Measurements from ENCODE around the gene LCN10. TPM values are rescaled to one million over a fixed set of nuclear protein-coding genes. Genes with fewer than 3 reads are reported as not detected.
"Not testable (repeated sequence)": the region's sequence is repeated elsewhere in the genome, so short reads cannot be mapped to it uniquely, and the experiment has no call there.

The LCN10 gene
- total RNA-seq, 2 donors from 2014 or later, result 9.3 to 20.1 TPM

GRCh38 chr9:136713550-136713949 lies 29.2 kb downstream of the LCN10 start:
- DNase-seq, result peak; percentile 72
- ATAC-seq, result peak; percentile 7 to 17
- intact Hi-C loops (cut with DNase I), result no loop called here

GRCh38 chr9:136712690-136713544 lies 29.8 kb downstream of the LCN10 start:
- no peak for DNase-seq
- intact Hi-C loops (cut with DNase I), result no loop called here
- ATAC-seq, result peak in 1 of 2 donors; percentile 2

- ATAC-seq (peak; percentile 12 to 28), DNase-seq (no peak)
- intact Hi-C loops (cut with DNase I), result no loop called here
Measured at GRCh38 chr9:136711751-136712689, 30.7 kb downstream of the LCN10 start, which contains the start of gene DIPK1B. TSS of gene DIPK1B (plus strand) at chr9:136712572. CDS start at chr9:136712666, 94 bp downstream.

GRCh38 chr9:136711219-136711648 lies 31.5 kb downstream of the LCN10 start:
- DNase-seq; ATAC-seq; intact Hi-C loops (cut with DNase I): not testable (repeated sequence)

GRCh38 chr9:136710543-136710942 lies 32.2 kb downstream of the LCN10 start:
- DNase-seq, result no peak
- ATAC-seq, result no peak
- intact Hi-C loops (cut with DNase I), result no loop called here

GRCh38 chr9:136709454-136710109 lies 33.2 kb downstream of the LCN10 start:
- DNase-seq (no peak), ATAC-seq (no peak)
- intact Hi-C loops (cut with DNase I), result no loop called here

- no peak for ATAC-seq
- no peak for DNase-seq
- intact Hi-C loops (cut with DNase I), result no loop called here
Measured at GRCh38 chr9:136707849-136708517, 34.8 kb downstream of the LCN10 start.

GRCh38 chr9:136707011-136707410 lies 35.7 kb downstream of the LCN10 start:
- intact Hi-C loops (cut with DNase I), result no loop called here
- no peak for DNase-seq
- no peak for ATAC-seq

GRCh38 chr9:136705564-136705963 lies 37.2 kb downstream of the LCN10 start:
- DNase-seq (no peak), ATAC-seq (no peak)
- intact Hi-C loops (cut with DNase I), result no loop called here

- intact Hi-C loops (cut with DNase I); ATAC-seq; DNase-seq: not testable (repeated sequence)
Measured at GRCh38 chr9:136704741-136705140, 38.0 kb downstream of the LCN10 start.

GRCh38 chr9:136703276-136703860 lies 39.4 kb downstream of the LCN10 start:
- intact Hi-C loops (cut with DNase I), result no loop called here
- ATAC-seq (no peak), DNase-seq (no peak)

GRCh38 chr9:136701668-136702053 lies 41.1 kb downstream of the LCN10 start:
- no peak for DNase-seq
- intact Hi-C loops (cut with DNase I), result no loop called here
- ATAC-seq, result no peak

GRCh38 chr9:136700959-136701667 lies 41.6 kb downstream of the LCN10 start:
- intact Hi-C loops (cut with DNase I), result no loop called here
- ATAC-seq (peak in 1 of 2 donors; percentile 8), DNase-seq (no peak)

GRCh38 chr9:136700304-136700703 lies 42.4 kb downstream of the LCN10 start:
- DNase-seq, result no peak
- intact Hi-C loops (cut with DNase I), result no loop called here
- ATAC-seq, result no peak

- intact Hi-C loops (cut with DNase I), result loop anchor here in 1 of 2 donors (10.0 kb wide), 1 partner anchor 54 kb away; no protein-coding TSS in a partner anchor
- DNase-seq, result no peak
- ATAC-seq, result no peak
Measured at GRCh38 chr9:136698635-136699246, 44.0 kb downstream of the LCN10 start.

GRCh38 chr9:136697821-136698526 lies 44.8 kb downstream of the LCN10 start:
- peak in 1 of 2 donors; percentile 19 for ATAC-seq
- intact Hi-C loops (cut with DNase I), result loop anchor here in 1 of 2 donors (10.0 kb wide), 1 partner anchor 53 kb away; no protein-coding TSS in a partner anchor
- no peak for DNase-seq
